Endodermal cell (in vitro differentiated cells): ENCODE results near the gene DYDC1. TPM values are rescaled to one million over a fixed set of nuclear protein-coding genes. Genes with fewer than 3 reads are reported as not detected.

Experiments
- DNase-seq: peaks from one replicate; pipeline ENCODE4 v3.0.0-alpha.2; 2017
- H3K27ac ChIP-seq: 2 replicates; pipeline ENCODE4 v1.5.1; 2013; ENCODE audit warnings: mild to moderate bottlenecking, low read depth, low read length, moderate library complexity
- H3K27me3 ChIP-seq: 2 replicates; pipeline ENCODE4 v1.6.1; 2013; ENCODE audit warnings: mild to moderate bottlenecking, low read length, moderate library complexity; ENCODE audit not compliant: insufficient read depth, control insufficient read depth, poor library complexity, severe bottlenecking
- H3K36me3 ChIP-seq: 2 replicates; pipeline ENCODE4 v1.7.0; 2013; ENCODE audit warnings: mild to moderate bottlenecking, low read length, moderate library complexity; ENCODE audit not compliant: control insufficient read depth, insufficient read depth
- H3K4me1 ChIP-seq: one replicate; pipeline ENCODE4 v1.7.0; 2013; ENCODE audit warnings: low read length; ENCODE audit not compliant: control insufficient read depth, insufficient read depth
- H3K4me3 ChIP-seq: 2 replicates; pipeline ENCODE4 v1.5.1; 2013; ENCODE audit warnings: mild to moderate bottlenecking, low read length, moderate library complexity
- H3K9ac ChIP-seq: 2 replicates; pipeline ENCODE4 v1.6.1; 2013; ENCODE audit warnings: mild to moderate bottlenecking, low read length, moderate library complexity; ENCODE audit not compliant: poor library complexity, severe bottlenecking; ENCODE audit errors: extremely low read depth
- H3K9me3 ChIP-seq: 2 replicates; pipeline ENCODE4 v1.6.1; 2013; ENCODE audit warnings: mild to moderate bottlenecking, low read length, moderate library complexity; ENCODE audit not compliant: control insufficient read depth
- H3K27ac Mint-ChIP-seq: 2 replicates; pipeline ENCODE4 v1.8.0; 2020; ENCODE audit warnings: mixed read lengths
- H3K27me3 Mint-ChIP-seq: 2 replicates; pipeline ENCODE4 v1.8.0; 2021; ENCODE audit warnings: mild to moderate bottlenecking, mixed read lengths; ENCODE audit not compliant: insufficient read depth
- H3K36me3 Mint-ChIP-seq: 2 replicates; pipeline ENCODE4 v1.8.0; 2020; ENCODE audit warnings: low read depth, mixed read lengths
- H3K4me1 Mint-ChIP-seq: 2 replicates; pipeline ENCODE4 v1.8.0; 2020; ENCODE audit warnings: mixed read lengths
- H3K4me3 Mint-ChIP-seq: 2 replicates; pipeline ENCODE4 v1.8.0; 2020; ENCODE audit warnings: mild to moderate bottlenecking, moderate library complexity, mixed read lengths
- H3K9me3 Mint-ChIP-seq: 2 replicates; pipeline ENCODE4 v1.8.0; 2020; ENCODE audit warnings: mild to moderate bottlenecking, mixed read lengths
- CTCF ChIP-seq: fragments of 200-600 bp; sonication (generic); conservative IDR thresholded peaks from 2 replicates; pipeline ENCODE4 v1.5.0; 2021; ENCODE audit warnings: antibody characterized with exemption, mild to moderate bottlenecking
- WGBS, 2 experiments: methylation state at CpG; one replicate each; pipeline versions ENCODE4 v1.1.5 to v1.1.7; 2013; ENCODE audit warnings: missing lambda C conversion rate in 2 of 2, mixed read lengths in 1 of 2; ENCODE audit not compliant: insufficient coverage in 1 of 2, insufficient read length in 1 of 2; 5-methylcytosine and 5-hydroxymethylcytosine counted together
- total RNA-seq, 2 donors: library from RNA; stranded (reverse); fragmentation: NEBNext Ultra II Directional in 1 of 2; extraction: Animal tissue kit (Norgen Biotek cat#: 25700) in 1 of 2; gene quantifications; 2 replicates in 1 of 2; 3 replicates in 1 of 2; pipeline ENCODE4 v1.2.1, GENCODE V29; 2021

Gene DYDC1
- total RNA-seq, 2 donors from 2014 or later: 0.55 to 1.3 TPM

GRCh38 chr10:80356989-80357850, 665 bp upstream of the DYDC1 start:
- H3K9ac ChIP-seq: no peak overlapping the region
- peaks cover 8% of the 10 kb centered on the region for H3K4me1 Mint-ChIP-seq
- TF ChIP-seq CTCF: no peak
- H3K4me3 Mint-ChIP-seq: peak overlapping the region; percentile 80
- H3K4me1 ChIP-seq: peaks cover 4% of the 10 kb centered on the region
- peaks cover 28% of the 10 kb centered on the region for H3K27me3 Mint-ChIP-seq
- H3K36me3 Mint-ChIP-seq: no peaks in the 10 kb centered on the region
- H3K36me3 ChIP-seq: no peaks in the 10 kb centered on the region
- no peaks in the 10 kb centered on the region for H3K9me3 ChIP-seq
- WGBS, 2 experiments: 16 to 19% methylated on average over 28 to 50 of the region's 50 CpGs
- H3K27ac ChIP-seq: no peak overlapping the region
- H3K27me3 ChIP-seq: peaks cover 25% of the 10 kb centered on the region
- H3K27ac Mint-ChIP-seq: peak overlapping the region; percentile 89
- DNase-seq: peak; percentile 83
- peaks cover 2% of the 10 kb centered on the region for H3K9me3 Mint-ChIP-seq
- peak overlapping the region; percentile 74 for H3K4me3 ChIP-seq

- no peak overlapping the region for H3K9ac ChIP-seq
- 93 to 100% methylated on average over 3 of the region's 3 CpGs for WGBS, 2 experiments
- H3K27me3 ChIP-seq: peaks cover 13% of the 10 kb centered on the region
- DNase-seq: no peak
- H3K4me3 ChIP-seq: no peak overlapping the region
- H3K36me3 ChIP-seq: no peaks in the 10 kb centered on the region
- Mint-ChIP-seq H3K27ac (no peak overlapping the region), H3K4me3 (no peak overlapping the region), H3K4me1 (no peaks in the 10 kb centered on the region), H3K27me3 (peaks cover 15% of the 10 kb centered on the region), H3K9me3 (no peaks in the 10 kb centered on the region), H3K36me3 (no peaks in the 10 kb centered on the region)
- H3K27ac ChIP-seq: no peak overlapping the region
- no peaks in the 10 kb centered on the region for H3K9me3 ChIP-seq
- H3K4me1 ChIP-seq: no peaks in the 10 kb centered on the region
- TF ChIP-seq CTCF: no peak
These were observed 5.3 kb downstream of the DYDC1 start for GRCh38 chr10:80351220-80351619.

- no peak overlapping the region for H3K9ac ChIP-seq
- no peaks in the 10 kb centered on the region for H3K9me3 ChIP-seq
- Mint-ChIP-seq H3K36me3 (no peaks in the 10 kb centered on the region), H3K9me3 (no peaks in the 10 kb centered on the region), H3K27ac (no peak overlapping the region), H3K4me1 (no peaks in the 10 kb centered on the region), H3K4me3 (no peak overlapping the region), H3K27me3 (peaks cover 5% of the 10 kb centered on the region)
- WGBS, 2 experiments: 94 to 100% methylated on average over 3 of the region's 3 CpGs
- H3K4me1 ChIP-seq: no peaks in the 10 kb centered on the region
- DNase-seq: no peak
- H3K27ac ChIP-seq: no peak overlapping the region
- TF ChIP-seq CTCF: no peak
- H3K36me3 ChIP-seq: no peaks in the 10 kb centered on the region
- H3K4me3 ChIP-seq: no peak overlapping the region
- H3K27me3 ChIP-seq: peaks cover 4% of the 10 kb centered on the region
These were observed 6.3 kb downstream of the DYDC1 start for GRCh38 chr10:80350251-80350650.
